ENCODE data around the gene SYPL1.

GRCh38 chr7:106127984-106128780, 16.1 kb upstream of the SYPL1 start:
- TF ChIP-seq CTCF (IDR thresholded peaks at IDR 0.05; ENCODE audit: poor library complexity), result no peak
- no peak for TF ChIP-seq EZH2 (IDR thresholded peaks at IDR 0.05; ENCODE audit: borderline replicate concordance)
- no peak for TF ChIP-seq EZH2phosphoT487 (IDR thresholded peaks at IDR 0.05; ENCODE audit: low read depth, severe bottlenecking, unreplicated experiment)

Measured in hepatocyte (in vitro differentiated cells).